Activated T-helper 17 cell treated with anti-CD3 and anti-CD28 coated beads, Interleukin-2, amount 50 U/mL, for 72 hours (primary cell): ENCODE data around the gene AKAP5. TPM values are rescaled to one million over a fixed set of nuclear protein-coding genes. Genes with fewer than 3 reads are reported as not detected.
A peak's percentile ranks its signal among the peaks of the same experiment; 100 is the strongest.

ENCODE experiments used
- ATAC-seq: fragments of 150-1000 bp; cut with Tn5 transposase; replicated peaks from 2 replicates; pipeline ENCODE4 v1.10.0; 2021; ENCODE audit warnings: mild to moderate bottlenecking, moderate library complexity
- H3K27ac Mint-ChIP-seq: one replicate; pipeline ENCODE4 v1.8.0; 2022; ENCODE audit warnings: mixed read lengths
- H3K27me3 Mint-ChIP-seq: one replicate; pipeline ENCODE4 v1.8.0; 2022; ENCODE audit warnings: mixed read lengths
- H3K36me3 Mint-ChIP-seq: one replicate; pipeline ENCODE4 v1.8.0; 2022; ENCODE audit warnings: low read depth, mild to moderate bottlenecking, mixed read lengths
- H3K4me1 Mint-ChIP-seq: one replicate; pipeline ENCODE4 v1.8.0; 2022; ENCODE audit warnings: mixed read lengths
- H3K4me3 Mint-ChIP-seq: one replicate; pipeline ENCODE4 v1.8.0; 2022; ENCODE audit warnings: mild to moderate bottlenecking, mixed read lengths
- H3K9me3 Mint-ChIP-seq: one replicate; pipeline ENCODE4 v1.8.0; 2022; ENCODE audit warnings: mixed read lengths
- total RNA-seq, 2 donors: library from RNA; stranded (reverse); gene quantifications; one replicate each; pipeline ENCODE4 v1.2.3, GENCODE V29; 2022

AKAP5 gene
- total RNA-seq, 2 donors from 2014 or later = 0.82 to 1.0 TPM

GRCh38 chr14:64442300-64442988, 22.9 kb upstream of the AKAP5 start:
- H3K27ac Mint-ChIP-seq = no peak overlapping the region
- H3K27me3 Mint-ChIP-seq = no peaks in the 10 kb centered on the region
- H3K4me1 Mint-ChIP-seq = peaks cover 32% of the 10 kb centered on the region
- no peak overlapping the region for H3K4me3 Mint-ChIP-seq
- peaks cover 86% of the 10 kb centered on the region for H3K36me3 Mint-ChIP-seq
- no peaks in the 10 kb centered on the region for H3K9me3 Mint-ChIP-seq
- no peak for ATAC-seq

- no peak for ATAC-seq
- Mint-ChIP-seq H3K36me3 (peaks cover 86% of the 10 kb centered on the region), H3K27me3 (no peaks in the 10 kb centered on the region), H3K4me1 (peaks cover 21% of the 10 kb centered on the region), H3K4me3 (no peak overlapping the region), H3K27ac (peak overlapping the region; percentile 92), H3K9me3 (no peaks in the 10 kb centered on the region)
Observed at GRCh38 chr14:64444140-64444539, 21.2 kb upstream of the AKAP5 start.

- Mint-ChIP-seq H3K27ac (peak overlapping the region; percentile 92), H3K4me1 (peaks cover 19% of the 10 kb centered on the region), H3K9me3 (no peaks in the 10 kb centered on the region), H3K4me3 (peak overlapping the region; percentile 74), H3K36me3 (peaks cover 86% of the 10 kb centered on the region), H3K27me3 (no peaks in the 10 kb centered on the region)
- ATAC-seq = peak; percentile 99
Observed at GRCh38 chr14:64444984-64445845, 20.1 kb upstream of the AKAP5 start.

- H3K4me3 Mint-ChIP-seq = no peak overlapping the region
- H3K36me3 Mint-ChIP-seq = peaks cover 84% of the 10 kb centered on the region
- peaks cover 23% of the 10 kb centered on the region for H3K4me1 Mint-ChIP-seq
- H3K9me3 Mint-ChIP-seq = no peaks in the 10 kb centered on the region
- no peaks in the 10 kb centered on the region for H3K27me3 Mint-ChIP-seq
- no peak for ATAC-seq
- H3K27ac Mint-ChIP-seq = peak overlapping the region; percentile 50
Observed at GRCh38 chr14:64447876-64448670, 17.2 kb upstream of the AKAP5 start.

- Mint-ChIP-seq H3K4me3 (no peak overlapping the region), H3K27ac (peak overlapping the region; percentile 75), H3K4me1 (peaks cover 7% of the 10 kb centered on the region), H3K36me3 (peaks cover 84% of the 10 kb centered on the region), H3K27me3 (no peaks in the 10 kb centered on the region), H3K9me3 (no peaks in the 10 kb centered on the region)
- peak; percentile 33 for ATAC-seq
Observed at GRCh38 chr14:64450255-64450654, 15.0 kb upstream of the AKAP5 start.

GRCh38 chr14:64454671-64455070, 10.6 kb upstream of the AKAP5 start:
- ATAC-seq = no peak
- Mint-ChIP-seq H3K4me1 (peaks cover 4% of the 10 kb centered on the region), H3K36me3 (peaks cover 97% of the 10 kb centered on the region), H3K9me3 (no peaks in the 10 kb centered on the region), H3K27ac (no peak overlapping the region), H3K27me3 (no peaks in the 10 kb centered on the region), H3K4me3 (no peak overlapping the region)

- H3K9me3 Mint-ChIP-seq = no peaks in the 10 kb centered on the region
- no peak overlapping the region for H3K4me3 Mint-ChIP-seq
- H3K36me3 Mint-ChIP-seq = peaks cover 86% of the 10 kb centered on the region
- no peaks in the 10 kb centered on the region for H3K4me1 Mint-ChIP-seq
- H3K27ac Mint-ChIP-seq = no peak overlapping the region
- ATAC-seq = no peak
- H3K27me3 Mint-ChIP-seq = no peaks in the 10 kb centered on the region
Observed at GRCh38 chr14:64459405-64460136, 5.7 kb upstream of the AKAP5 start.

GRCh38 chr14:64461221-64461620, 4.1 kb upstream of the AKAP5 start:
- ATAC-seq = no peak
- no peaks in the 10 kb centered on the region for H3K27me3 Mint-ChIP-seq
- H3K4me1 Mint-ChIP-seq = peaks cover 10% of the 10 kb centered on the region
- H3K36me3 Mint-ChIP-seq = peaks cover 79% of the 10 kb centered on the region
- H3K4me3 Mint-ChIP-seq = no peak overlapping the region
- no peak overlapping the region for H3K27ac Mint-ChIP-seq
- H3K9me3 Mint-ChIP-seq = no peaks in the 10 kb centered on the region

GRCh38 chr14:64463195-64463594, 2.1 kb upstream of the AKAP5 start:
- Mint-ChIP-seq H3K27me3 (no peaks in the 10 kb centered on the region), H3K27ac (no peak overlapping the region), H3K4me3 (no peak overlapping the region), H3K4me1 (peaks cover 20% of the 10 kb centered on the region), H3K36me3 (peaks cover 60% of the 10 kb centered on the region), H3K9me3 (no peaks in the 10 kb centered on the region)
- ATAC-seq = no peak

GRCh38 chr14:64463873-64464272, 1.4 kb upstream of the AKAP5 start:
- H3K4me1 Mint-ChIP-seq = peaks cover 26% of the 10 kb centered on the region
- H3K27me3 Mint-ChIP-seq = no peaks in the 10 kb centered on the region
- no peak overlapping the region for H3K4me3 Mint-ChIP-seq
- H3K36me3 Mint-ChIP-seq = peaks cover 53% of the 10 kb centered on the region
- H3K27ac Mint-ChIP-seq = no peak overlapping the region
- ATAC-seq = no peak
- H3K9me3 Mint-ChIP-seq = no peaks in the 10 kb centered on the region

GRCh38 chr14:64464651-64465050, 648 bp upstream of the AKAP5 start:
- H3K4me1 Mint-ChIP-seq = peaks cover 28% of the 10 kb centered on the region
- no peaks in the 10 kb centered on the region for H3K27me3 Mint-ChIP-seq
- H3K27ac Mint-ChIP-seq = peak overlapping the region; percentile 84
- ATAC-seq = peak; percentile 17
- H3K4me3 Mint-ChIP-seq = peak overlapping the region; percentile 79
- peaks cover 45% of the 10 kb centered on the region for H3K36me3 Mint-ChIP-seq
- no peaks in the 10 kb centered on the region for H3K9me3 Mint-ChIP-seq

GRCh38 chr14:64465831-64466554, 694 bp downstream of the AKAP5 start:
- H3K27me3 Mint-ChIP-seq = no peaks in the 10 kb centered on the region
- H3K27ac Mint-ChIP-seq = peak overlapping the region; percentile 62
- H3K36me3 Mint-ChIP-seq = peaks cover 36% of the 10 kb centered on the region
- ATAC-seq = peak; percentile 11
- H3K4me1 Mint-ChIP-seq = peaks cover 28% of the 10 kb centered on the region
- H3K9me3 Mint-ChIP-seq = no peaks in the 10 kb centered on the region
- H3K4me3 Mint-ChIP-seq = peak overlapping the region; percentile 88

GRCh38 chr14:64467101-64467500, 1.8 kb downstream of the AKAP5 start:
- Mint-ChIP-seq H3K36me3 (peaks cover 44% of the 10 kb centered on the region), H3K9me3 (no peaks in the 10 kb centered on the region), H3K27ac (no peak overlapping the region), H3K27me3 (no peaks in the 10 kb centered on the region), H3K4me3 (peak overlapping the region; percentile 9), H3K4me1 (peaks cover 28% of the 10 kb centered on the region)
- ATAC-seq = no peak
